ENCODE measurements around the gene C15orf40.

Gene C15orf40

DNA sequence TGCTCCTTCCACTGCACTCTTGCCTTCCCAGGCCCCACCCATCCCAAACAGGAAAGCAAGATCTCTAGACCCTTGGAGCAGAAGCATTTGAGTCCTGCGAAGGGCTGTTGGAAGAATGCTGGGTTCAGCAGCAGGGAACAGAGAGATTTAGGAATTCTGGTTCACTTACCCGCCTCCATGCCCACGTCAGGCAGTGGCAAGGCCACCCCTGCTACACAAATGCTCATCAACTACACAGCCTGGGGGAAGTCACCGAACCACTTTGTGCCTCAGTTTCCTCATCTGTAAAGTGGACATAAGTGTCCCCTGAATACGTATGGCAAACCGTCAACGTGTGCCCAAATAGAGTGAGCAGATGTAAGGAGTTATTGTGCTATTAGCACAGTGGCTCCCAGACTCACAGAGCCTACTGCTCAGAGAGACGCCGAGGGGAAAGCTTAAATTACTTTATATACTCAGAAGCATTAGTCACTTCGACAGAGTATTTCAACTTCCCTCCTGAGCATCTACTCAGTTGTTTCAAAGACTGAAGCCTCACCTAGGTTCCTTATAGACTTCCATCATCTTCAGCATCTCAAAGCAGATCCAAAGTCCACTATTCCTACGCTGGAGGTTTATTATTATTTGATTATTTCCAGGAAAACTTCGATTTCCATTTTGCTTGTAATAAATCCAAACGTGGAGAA lies 59.8 kb downstream of the C15orf40 start:
- TF ChIP-seq, protein P1, sequence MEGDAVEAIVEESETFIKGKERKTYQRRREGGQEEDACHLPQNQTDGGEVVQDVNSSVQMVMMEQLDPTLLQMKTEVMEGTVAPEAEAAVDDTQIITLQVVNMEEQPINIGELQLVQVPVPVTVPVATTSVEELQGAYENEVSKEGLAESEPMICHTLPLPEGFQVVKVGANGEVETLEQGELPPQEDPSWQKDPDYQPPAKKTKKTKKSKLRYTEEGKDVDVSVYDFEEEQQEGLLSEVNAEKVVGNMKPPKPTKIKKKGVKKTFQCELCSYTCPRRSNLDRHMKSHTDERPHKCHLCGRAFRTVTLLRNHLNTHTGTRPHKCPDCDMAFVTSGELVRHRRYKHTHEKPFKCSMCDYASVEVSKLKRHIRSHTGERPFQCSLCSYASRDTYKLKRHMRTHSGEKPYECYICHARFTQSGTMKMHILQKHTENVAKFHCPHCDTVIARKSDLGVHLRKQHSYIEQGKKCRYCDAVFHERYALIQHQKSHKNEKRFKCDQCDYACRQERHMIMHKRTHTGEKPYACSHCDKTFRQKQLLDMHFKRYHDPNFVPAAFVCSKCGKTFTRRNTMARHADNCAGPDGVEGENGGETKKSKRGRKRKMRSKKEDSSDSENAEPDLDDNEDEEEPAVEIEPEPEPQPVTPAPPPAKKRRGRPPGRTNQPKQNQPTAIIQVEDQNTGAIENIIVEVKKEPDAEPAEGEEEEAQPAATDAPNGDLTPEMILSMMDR (IDR thresholded peaks at IDR 0.05; ENCODE audit: borderline replicate concordance, control extremely low read depth, extremely low read depth, insufficient read depth, missing control alignments): no peak
- DNase-seq (ENCODE audit: low spot score): peak; percentile 42
- in situ Hi-C loops (cut with MboI; ENCODE audit: low sequenced_read_pairs, unreplicated experiment): no loop called here

DNA sequence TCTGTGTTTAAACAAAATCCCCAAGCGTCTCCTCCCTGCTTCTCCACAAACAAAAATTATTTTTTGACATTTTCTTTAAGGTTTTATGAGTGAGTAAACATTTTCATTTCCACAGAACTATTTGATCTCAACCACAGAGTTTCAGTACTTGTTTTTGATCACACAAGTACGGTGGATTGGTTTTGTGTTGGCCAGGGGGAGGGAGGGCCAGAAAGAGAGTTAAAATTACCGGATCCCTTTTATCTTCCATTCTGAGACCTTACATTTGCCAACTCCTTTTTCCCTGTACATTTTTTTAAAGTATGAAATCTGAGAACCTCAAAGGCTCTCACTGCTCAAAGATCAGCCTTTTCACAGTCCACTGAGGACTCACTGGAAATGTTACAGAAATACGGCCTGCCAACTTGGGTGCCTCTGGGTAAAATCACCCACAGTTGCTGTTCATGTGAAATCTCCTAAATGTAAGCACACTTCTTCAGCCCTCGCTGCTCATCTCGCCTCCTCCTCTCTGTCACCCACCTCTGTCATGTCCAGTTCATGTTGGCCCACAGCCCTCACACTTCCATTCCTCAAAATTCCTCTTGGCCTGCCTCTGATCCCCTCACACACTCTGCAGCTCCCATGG lies 60.6 kb downstream of the C15orf40 start:
- in situ Hi-C loops (cut with MboI; ENCODE audit: low sequenced_read_pairs, unreplicated experiment): no loop called here
- TF ChIP-seq, protein P1 (IDR thresholded peaks at IDR 0.05; ENCODE audit: borderline replicate concordance, control extremely low read depth, extremely low read depth, insufficient read depth, missing control alignments): no peak
- DNase-seq (ENCODE audit: low spot score): peak; percentile 65

DNA sequence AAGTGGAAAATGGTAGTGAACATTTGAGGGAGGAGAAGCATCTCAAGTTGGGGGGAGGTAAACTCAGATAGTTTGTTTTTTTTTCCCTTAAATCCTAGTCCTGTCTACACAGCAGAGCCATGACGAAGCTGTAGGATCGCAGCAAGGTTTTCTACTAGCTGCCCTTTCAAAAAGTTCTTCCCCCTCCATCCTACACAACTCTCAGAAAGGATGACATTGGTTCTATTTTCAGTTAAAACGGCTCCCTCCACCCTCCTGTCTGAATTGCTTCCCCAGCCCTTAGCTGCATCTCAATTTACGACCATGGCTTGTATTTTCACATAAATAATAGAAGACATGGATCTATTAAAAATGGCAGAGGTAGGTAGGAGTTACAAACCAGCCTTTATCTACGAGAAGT lies 61.1 kb downstream of the C15orf40 start:
- DNase-seq (ENCODE audit: low spot score): peak; percentile 63
- in situ Hi-C loops (cut with MboI; ENCODE audit: low sequenced_read_pairs, unreplicated experiment): no loop called here
- TF ChIP-seq, protein P1 (IDR thresholded peaks at IDR 0.05; ENCODE audit: borderline replicate concordance, control extremely low read depth, extremely low read depth, insufficient read depth, missing control alignments): no peak

DNA sequence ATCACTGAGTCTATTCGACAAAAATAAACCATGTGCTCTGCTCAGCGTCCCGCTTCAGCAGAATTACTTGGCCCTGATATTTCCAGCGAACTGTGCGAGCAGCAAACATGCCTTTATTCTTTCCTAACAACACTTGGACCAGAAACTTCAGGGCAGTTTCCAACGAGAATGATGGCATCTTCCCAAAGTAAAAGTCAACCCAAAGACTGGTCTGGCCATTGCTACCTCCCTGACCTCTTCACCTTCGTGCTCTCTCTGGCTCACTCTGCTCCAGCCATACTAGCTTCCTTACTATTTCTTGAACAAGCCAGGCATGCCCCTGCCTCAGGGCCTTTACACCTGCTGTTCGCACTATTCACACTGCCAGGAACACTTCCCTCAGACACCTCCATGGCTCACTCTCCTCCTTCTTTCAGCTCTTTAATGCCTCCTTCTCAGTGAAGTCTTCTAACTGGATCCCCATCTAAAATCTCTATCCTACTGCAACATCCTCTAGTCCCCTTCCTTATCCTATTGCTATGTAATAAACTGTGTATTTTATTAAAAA lies 65.2 kb downstream of the C15orf40 start:
- in situ Hi-C loops (cut with MboI; ENCODE audit: low sequenced_read_pairs, unreplicated experiment): no loop called here
- TF ChIP-seq, protein P1 (IDR thresholded peaks at IDR 0.05; ENCODE audit: borderline replicate concordance, control extremely low read depth, extremely low read depth, insufficient read depth, missing control alignments): no peak
- no peak for DNase-seq (ENCODE audit: low spot score)

DNA sequence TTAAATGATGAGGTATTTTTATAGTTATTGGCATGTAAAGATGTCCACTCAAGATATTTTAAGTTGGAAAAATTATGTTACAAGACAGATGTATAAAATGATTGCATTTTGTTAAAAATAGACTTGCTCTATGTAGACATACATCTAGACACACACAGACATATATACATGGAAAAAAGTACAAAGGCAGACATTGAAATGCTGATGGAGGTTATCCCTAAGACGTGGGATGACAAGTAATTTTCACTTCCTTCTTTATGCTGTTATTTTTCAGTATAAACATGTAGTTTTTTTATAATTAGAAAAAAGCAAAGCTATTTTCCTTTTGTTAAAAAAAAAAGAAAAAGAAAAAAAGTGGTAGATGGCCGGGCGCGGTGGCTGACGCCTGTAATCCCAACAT lies 66.1 kb downstream of the C15orf40 start:
- in situ Hi-C loops (cut with MboI; ENCODE audit: low sequenced_read_pairs, unreplicated experiment): no loop called here
- TF ChIP-seq, protein P1 (IDR thresholded peaks at IDR 0.05; ENCODE audit: borderline replicate concordance, control extremely low read depth, extremely low read depth, insufficient read depth, missing control alignments): no peak
- DNase-seq (ENCODE audit: low spot score): no peak

DNA sequence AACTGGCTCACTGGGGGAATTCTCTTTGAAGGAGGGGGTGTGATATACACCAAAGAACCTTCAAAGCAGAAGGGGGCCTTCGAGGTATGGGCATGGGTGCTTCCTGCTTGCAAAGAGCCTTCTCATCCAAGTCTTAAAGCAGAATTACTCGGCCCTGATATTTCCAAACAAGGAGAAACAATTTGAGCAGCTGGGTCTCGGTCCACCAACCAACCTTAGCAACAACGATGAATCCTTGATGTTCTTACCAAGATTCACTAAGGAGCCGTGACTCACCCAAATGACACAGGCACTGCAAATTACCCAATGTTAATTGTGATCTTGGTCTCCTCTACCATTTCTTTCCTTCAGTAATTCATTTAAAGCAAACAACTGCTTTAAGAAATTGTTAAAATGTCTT lies 66.6 kb downstream of the C15orf40 start:
- no peak for DNase-seq (ENCODE audit: low spot score)
- in situ Hi-C loops (cut with MboI; ENCODE audit: low sequenced_read_pairs, unreplicated experiment): no loop called here
- TF ChIP-seq, protein P1 (IDR thresholded peaks at IDR 0.05; ENCODE audit: borderline replicate concordance, control extremely low read depth, extremely low read depth, insufficient read depth, missing control alignments): no peak

Measured in GM13976 (cell line).